ENCODE measurements around the gene ECE1. TPM values are rescaled to one million over a fixed set of nuclear protein-coding genes. Genes with fewer than 3 reads are reported as not detected.
A peak's percentile ranks its signal among the peaks of the same experiment; 100 is the strongest.
"Not testable (repeated sequence)": the region's sequence is repeated elsewhere in the genome, so short reads cannot be mapped to it uniquely, and the experiment has no call there.

The ECE1 gene
- total RNA-seq, 2 donors from 2014 or later = 66.2 to 138 TPM

DNA sequence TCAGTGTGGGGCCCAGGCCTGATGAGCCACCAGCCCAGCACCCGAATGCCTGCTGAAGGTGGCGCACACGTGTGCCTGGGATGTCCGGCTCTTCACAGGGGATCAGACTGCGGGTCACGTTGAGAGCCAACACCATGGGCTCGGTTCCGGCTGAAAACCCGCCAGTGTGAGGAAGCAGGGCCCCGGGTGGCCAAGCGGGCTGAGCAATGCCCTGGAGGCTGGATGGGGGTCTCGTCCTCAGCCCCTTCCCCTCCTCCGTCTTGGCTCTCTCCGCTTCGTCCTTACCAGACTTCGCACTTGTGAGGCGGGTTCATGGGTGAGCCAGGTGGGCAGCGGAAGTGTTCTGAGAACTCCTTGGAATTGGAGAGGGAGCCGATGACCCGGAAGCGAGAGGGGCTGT is 70.6 kb downstream of the ECE1 start:
- DNase-seq = no peak
- intact Hi-C loops (cut with DNase I) = loop anchor here in 1 of 2 donors (10.0 kb wide), 2 partner anchors 275 to 445 kb away; partner anchors contain the start of gene RAP1GAP
- no peak for ATAC-seq

DNA sequence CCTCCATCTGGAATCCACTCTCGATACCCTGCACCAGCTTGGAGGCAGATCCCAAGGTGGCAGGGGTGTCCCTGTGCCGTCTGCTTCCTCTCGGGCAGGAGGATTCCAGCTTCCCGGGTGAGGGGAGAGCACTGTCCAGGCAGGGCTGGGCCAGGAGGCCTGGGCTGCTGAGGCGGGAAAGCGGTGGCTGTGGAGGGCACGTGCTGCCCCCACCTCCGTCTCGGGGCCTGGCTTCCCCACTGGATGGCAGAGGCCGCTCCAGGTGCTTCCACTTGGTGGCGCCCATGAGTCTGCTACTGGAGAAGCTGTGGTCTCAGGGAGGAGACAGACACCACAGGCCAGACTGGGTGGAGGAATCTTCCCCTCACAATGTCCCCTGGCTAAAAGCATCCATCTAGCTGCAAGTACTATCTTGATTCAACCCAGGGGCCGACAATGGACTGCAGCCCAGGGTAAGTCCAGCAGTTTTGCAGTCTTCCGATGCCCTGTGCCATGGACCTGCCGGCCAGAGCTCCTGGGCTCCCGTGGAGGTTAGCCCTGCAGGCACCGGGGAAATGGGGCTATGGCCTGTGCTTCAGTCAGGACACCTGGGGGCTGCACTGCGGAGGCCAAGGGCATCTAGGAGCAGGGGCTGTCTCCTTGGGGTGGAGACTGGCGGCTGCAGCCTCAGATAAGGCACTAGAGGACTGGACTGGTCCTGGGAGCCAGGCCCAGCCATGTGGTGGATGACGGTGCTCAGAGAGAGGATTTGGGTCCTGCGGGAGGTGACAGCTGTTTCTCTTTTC is 72.3 kb downstream of the ECE1 start:
- intact Hi-C loops (cut with DNase I) = no loop called here
- DNase-seq = peak; percentile 43
- ATAC-seq = peak in 1 of 2 donors; percentile 12

DNA sequence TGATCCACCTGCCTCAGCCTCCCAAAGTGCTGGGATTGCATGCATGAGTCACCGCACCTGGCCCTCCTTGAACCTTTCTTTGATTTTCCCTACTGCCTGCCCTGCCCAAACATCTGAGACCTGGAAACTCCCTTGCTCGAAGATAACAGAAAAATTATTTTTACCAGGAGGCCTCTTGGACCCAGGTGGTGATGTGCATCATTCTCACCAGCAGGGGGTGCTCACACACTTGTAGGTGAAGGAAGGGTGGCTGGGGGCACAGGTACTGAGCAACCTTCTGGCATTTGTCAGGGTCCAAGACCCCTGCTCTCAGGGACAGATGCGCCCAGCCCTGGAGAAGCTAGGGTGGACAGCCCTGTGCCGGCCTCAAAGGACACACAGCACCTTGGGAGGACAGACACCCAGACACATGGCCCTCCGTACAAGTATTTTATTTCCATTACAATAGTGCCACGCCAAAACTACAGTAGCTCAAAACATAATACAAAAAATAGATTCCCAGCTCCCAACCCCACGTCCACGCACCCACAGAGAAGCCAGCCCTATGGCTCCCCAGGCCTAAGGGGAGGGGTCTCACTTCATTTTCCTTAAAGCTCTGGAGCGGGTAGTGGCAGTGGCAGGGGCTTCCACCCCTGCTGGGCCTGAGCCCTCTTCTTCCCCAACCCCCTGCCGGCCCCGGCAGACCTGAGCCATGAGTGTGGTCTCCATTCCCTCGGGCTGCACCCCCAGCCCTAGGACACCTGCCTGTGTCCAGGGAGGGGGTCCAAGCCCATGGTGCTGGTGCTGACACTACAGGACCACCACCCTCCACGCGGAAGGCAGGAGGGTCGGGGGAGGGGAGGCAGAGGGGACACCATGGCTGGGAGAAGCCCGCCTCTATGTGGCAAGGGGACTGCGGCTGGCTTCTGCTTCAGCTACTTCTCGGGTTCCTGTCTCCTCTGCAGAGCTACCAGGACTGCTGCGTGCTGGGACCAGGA is 73.1 kb downstream of the ECE1 start:
- DNase-seq (peak; percentile 59), ATAC-seq (peak; percentile 12 to 45)
- intact Hi-C loops (cut with DNase I) = no loop called here

DNA sequence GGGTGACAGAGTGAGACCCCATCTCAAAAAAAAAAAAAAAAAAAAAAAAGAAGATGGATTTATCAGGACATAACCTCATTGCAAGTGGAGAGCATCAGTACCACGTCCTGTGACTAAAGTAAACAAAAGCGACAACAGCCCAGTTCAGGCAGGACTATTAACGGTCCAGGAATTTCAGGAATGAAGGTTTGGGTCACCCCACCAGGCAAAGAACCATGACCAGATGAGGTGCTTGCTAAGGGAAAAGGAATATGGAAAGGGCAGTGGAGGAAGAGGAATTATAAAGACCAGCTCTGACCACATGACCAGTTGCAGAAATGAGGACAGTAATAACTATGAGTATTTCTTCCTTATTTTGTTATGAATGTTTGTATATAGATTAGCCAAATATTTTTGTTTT is 78.1 kb downstream of the ECE1 start:
- ATAC-seq (no peak), DNase-seq (no peak)
- intact Hi-C loops (cut with DNase I) = no loop called here

DNA sequence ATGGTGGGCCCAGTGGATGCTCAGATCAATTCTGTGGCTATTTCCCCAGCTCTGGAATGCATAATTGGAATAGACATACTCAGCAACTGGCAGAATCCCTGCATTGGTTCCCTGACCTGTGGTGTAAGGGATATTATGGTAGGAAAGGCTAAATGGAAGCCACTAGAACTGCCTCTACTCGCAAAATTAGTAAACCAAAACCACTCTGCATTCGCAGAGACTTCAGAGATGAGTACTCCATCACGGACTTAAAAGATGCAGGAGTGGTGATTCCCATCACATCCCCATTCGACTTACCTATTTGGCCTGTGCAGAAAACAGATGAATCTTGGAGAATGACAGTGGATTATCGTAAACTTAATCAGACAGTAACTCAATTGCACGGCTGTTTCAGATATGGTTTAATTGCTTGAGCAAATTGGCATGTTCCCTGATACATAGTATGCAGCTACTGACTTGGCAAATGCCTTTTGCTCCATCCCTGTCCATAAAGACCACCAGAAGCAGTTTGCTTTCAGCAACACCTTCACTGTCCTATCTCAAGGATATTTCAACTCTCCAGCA is 82.0 kb downstream of the ECE1 start:
- DNase-seq; intact Hi-C loops (cut with DNase I); ATAC-seq: not testable (repeated sequence)

DNA sequence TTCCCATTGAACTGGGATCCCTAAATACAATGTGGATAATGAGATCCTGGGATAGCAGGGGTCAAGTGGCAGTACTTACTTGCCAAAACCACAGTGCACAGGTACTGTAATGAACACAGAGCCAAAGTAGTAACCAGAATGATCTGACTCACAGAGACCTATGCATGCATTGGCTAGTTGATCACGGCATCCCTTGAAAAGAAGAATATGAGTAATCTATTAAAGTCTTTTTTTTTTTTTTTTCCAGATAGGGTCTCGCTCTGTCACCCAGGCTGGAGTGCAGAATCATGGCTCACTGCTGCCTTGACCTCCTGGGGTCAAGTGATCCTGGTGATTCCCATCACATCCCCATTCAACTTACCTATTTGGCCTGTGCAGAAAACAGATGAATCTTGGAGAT is 84.1 kb downstream of the ECE1 start:
- intact Hi-C loops (cut with DNase I) = no loop called here
- no peak for ATAC-seq
- no peak for DNase-seq

DNA sequence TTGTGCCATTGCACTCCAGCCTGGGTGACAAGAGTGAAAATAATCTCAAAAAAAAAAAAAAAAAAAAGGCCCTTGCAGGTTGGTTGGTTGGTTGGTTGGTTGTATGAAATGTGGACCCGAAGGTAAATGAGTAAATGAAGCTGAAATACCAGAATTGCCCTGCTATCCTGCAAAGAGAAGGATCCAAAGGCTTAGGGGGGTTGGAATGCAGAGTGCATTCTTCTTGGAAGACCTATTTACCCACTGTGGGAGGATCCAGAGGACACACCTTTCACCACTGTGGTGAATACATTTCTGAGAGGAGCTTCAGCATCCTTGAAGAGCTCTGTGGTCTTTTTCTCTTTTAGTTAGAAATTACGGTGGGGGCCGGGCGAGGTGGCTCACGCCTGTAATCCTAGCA is 84.8 kb downstream of the ECE1 start:
- ATAC-seq (no peak), DNase-seq (no peak)
- intact Hi-C loops (cut with DNase I) = no loop called here

DNA sequence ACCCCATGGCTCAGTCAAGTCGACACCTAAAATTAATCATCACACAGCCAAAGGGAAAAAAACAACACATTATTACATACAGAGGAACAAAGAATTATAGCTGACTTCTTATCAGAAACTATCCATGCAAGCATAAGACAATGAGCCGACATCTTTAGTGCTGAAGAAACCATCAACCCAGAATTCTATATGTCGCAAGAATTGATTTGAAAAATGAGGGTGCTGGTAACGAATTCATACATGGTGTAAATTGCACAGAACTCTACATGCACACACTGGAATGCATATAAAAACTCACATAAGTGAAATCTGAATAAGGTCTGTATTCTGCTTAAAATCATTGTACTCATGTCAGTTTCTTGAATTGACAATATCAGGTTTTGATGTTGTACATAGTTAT is 88.6 kb downstream of the ECE1 start:
- intact Hi-C loops (cut with DNase I) = no loop called here
- ATAC-seq (no peak), DNase-seq (no peak)

DNA sequence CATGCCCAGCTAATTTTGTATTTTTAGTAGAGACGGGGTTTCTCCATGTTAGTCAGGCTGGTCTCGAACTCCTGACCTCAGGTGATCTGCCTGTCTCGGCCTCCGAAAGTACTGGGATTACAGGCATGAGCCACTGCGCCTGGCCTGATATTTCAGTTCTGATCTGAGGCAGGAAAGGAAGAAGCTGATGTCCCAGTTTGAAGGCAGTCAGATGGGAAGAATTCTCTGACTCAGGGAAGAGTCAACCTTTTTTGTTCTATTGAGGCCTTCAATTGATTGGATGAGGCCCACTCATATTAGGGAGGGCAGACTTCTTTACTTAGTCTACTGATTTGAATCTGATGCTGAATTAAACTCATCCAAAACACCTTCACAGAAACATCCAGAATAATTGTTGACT is 89.0 kb downstream of the ECE1 start:
- DNase-seq; ATAC-seq; intact Hi-C loops (cut with DNase I): not testable (repeated sequence)

DNA sequence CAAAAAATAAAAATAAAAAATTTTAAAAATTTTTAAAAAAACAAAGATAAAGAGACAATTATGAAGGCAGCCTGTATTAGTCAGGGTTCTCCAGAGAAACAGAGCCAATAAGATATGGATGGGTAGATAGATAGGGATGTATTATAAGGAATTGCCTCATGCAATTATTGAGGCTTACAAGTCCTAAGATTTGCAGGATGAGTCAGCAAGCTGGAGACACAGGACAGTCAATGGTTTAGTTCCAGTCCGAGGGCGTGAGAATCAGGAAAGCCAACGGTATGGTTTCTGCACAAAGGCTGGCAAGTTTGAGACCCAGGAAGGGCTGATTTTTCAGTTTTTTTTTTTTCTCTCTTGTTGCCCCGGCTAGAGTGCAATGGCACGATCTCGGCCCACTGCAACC is 89.5 kb downstream of the ECE1 start:
- intact Hi-C loops (cut with DNase I) = no loop called here
- DNase-seq = no peak
- ATAC-seq = no peak

DNA sequence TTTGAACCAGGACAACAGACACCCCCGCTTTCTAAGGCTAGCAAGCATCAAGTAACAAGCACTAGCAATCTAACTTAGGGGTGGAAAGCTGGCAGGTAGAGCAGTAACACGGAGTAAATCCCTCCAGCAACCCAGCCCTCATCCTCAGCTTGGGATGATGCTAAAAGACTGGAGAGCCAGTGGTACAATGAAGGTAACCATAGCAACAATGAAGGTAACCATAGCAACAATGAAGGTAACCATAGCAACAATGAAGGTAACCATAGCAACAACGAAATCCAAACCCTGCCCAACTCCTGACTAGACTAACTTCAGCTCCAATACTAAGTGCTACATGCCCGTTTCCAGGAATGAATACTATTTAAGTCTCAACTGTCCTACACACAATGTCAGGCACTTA is 91.3 kb downstream of the ECE1 start:
- ATAC-seq (no peak), DNase-seq (no peak)
- intact Hi-C loops (cut with DNase I) = loop anchor here (5.0 to 10.0 kb wide), 2 partner anchors 324 to 502 kb away; no protein-coding TSS in a partner anchor

DNA sequence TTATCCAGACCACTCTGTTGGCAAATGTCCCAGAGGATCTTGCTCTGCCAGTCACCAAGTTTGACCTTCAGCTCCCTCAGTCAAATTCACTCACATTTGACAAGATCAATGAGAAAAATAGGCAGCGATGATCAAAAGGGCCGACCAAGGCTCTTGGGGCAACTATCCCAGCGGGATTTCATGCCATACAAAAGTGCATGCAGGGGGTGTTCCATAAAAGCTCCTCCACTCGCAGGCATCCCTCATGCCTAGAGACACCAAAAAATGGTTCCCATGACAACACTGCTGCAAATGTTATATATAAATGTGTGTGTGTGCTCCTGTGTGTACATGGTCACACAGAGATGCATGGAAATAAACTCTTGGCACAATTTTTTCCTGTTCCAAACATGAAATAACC is 97.4 kb downstream of the ECE1 start:
- intact Hi-C loops (cut with DNase I) = loop anchor here (5.0 to 10.0 kb wide), 2 partner anchors 211 to 318 kb away; no protein-coding TSS in a partner anchor
- no peak for ATAC-seq

DNA sequence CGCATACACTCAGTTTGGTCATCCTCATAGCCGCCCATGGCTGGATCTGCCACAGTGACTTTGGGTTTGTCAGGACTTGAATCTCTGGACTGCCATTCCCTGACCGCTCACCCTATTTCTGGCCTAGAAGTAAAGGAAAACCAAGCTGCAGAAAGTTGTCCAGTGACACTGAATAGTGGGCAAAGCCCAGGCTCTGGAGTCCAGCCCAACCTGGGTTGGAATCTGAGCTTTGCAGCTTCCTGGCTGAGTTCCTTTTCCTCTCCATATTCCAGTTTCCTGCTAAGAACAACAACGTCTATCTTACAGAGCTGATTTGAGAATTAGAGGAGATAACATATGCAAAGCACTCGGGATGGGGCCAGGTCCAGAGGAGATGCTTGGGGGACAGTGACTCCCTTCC is 98.0 kb downstream of the ECE1 start:
- intact Hi-C loops (cut with DNase I) = loop anchor here (5.0 to 10.0 kb wide), 2 partner anchors 210 to 317 kb away; no protein-coding TSS in a partner anchor
- DNase-seq (peak; percentile 43), ATAC-seq (no peak)

More for the DNA sequence above, 97.4 kb downstream of the ECE1 start:
- no peak for DNase-seq

DNA sequence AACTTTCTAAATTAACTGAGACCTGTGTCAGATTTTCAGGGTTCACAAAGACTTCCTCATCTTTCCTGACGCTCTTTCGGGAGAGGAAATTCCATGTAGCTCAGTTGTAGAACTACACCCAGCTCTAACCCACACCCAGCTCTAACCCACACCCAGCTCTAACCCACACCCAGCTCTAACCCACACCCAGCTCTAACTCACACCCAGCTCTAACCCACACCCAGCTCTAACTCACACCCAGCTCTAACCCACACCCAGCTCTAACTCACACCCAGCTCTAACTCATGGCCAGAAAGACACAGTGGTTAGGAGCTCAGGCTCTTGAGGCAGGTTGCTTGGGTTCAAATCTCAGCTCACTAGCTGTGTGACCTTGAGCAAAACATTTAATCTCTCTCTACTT is 99.5 kb downstream of the ECE1 start:
- DNase-seq, ATAC-seq: not testable (repeated sequence)
- intact Hi-C loops (cut with DNase I) = loop anchor here (5.0 to 10.0 kb wide), 2 partner anchors 208 to 316 kb away; no protein-coding TSS in a partner anchor

DNA sequence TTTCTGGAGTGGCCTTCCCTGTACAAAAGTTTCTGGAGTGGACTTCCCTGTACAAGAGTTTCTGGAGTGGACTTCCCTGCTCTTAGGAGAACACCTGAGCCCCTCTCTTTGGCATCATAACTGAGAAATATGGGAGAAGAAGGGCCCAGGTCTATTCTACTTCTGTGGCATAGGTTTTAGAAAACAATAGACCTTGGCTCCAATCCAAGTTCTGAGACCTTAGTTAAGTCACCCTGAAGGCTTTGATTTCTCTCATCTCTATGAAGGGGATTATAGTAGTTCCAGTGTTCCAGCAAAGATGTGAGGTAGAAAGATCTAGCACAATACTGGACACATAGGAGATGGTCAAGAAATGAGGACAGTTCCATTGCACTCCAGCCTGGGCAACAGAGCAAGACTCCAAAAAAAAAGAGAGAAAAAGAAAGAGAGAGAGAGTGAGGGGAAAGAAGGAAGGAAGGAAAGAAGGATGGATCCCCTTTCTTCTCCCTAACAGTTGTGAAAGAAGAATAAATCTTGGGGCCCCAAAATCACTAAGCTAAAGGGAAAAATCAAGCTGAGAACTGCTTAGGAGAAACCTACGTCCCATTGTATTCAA is 100.3 kb downstream of the ECE1 start:
- ATAC-seq (no peak), DNase-seq (no peak)
- intact Hi-C loops (cut with DNase I) = loop anchor here (5.0 to 10.0 kb wide), 2 partner anchors 208 to 315 kb away; no protein-coding TSS in a partner anchor

DNA sequence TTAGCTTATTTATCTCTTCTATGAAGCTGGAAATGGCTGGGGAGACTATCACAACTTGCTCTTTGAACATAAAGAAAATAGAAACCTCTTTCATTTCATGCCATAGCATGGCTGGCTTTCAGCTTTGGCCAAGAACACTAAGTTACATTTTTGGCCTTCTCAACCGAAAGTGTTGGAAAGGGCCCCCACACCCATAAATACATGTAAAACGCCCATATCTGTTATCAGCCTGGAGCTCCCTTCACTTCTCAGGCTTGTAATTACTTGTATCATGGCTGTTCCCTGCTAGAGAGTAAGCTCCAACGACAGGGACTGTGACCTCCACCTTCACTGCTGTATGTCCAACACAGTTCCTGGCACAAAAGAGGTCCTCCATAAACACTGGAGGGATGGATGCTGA is 100.8 kb downstream of the ECE1 start:
- ATAC-seq = no peak
- intact Hi-C loops (cut with DNase I) = no loop called here
- DNase-seq = no peak

DNA sequence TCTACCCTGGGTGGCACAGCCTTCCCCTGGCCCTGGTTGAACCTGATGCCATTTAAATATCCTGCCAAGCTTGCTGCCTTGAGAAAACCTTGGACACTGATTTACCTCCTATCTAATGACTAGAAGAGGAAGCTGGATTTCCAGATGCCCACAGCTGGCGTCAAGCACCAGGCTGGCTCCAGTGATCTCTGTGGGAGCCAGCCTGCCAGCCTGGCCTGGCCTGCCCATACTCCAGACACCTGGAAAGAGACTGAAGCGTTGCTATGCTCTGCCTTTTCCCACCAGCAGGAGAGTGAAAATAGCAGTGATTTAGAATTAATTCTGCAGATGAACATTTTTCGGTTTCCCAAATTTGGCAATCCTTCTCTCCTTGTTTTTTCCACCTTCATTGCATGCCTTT is 102.0 kb downstream of the ECE1 start:
- ATAC-seq = no peak
- intact Hi-C loops (cut with DNase I) = no loop called here
- no peak for DNase-seq

DNA sequence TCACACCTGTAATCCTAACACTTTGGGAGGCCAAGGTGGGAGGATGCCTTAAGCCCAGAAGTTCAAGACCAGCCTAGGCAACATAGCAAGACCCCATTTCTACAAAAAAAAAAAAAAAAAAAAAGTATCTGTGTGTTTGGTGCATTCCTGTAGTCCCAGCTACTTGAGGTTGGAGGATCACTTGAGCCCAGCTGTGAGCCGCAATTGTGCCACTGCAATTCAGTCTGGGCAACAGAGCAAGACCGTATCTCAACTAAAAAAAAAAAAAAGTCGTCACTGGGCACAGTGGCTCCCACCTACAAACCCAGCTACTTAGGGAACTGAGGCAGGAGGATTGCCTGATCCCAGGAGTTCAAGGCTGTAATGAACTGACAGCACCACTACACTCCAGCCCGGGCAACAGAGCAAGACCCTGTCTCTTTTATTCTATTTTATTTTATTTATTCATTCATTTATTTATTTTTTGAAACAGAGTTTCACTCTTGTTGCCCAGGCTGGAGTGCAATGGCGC is 105.0 kb downstream of the ECE1 start:
- DNase-seq = no peak
- intact Hi-C loops (cut with DNase I) = no loop called here
- no peak for ATAC-seq

DNA sequence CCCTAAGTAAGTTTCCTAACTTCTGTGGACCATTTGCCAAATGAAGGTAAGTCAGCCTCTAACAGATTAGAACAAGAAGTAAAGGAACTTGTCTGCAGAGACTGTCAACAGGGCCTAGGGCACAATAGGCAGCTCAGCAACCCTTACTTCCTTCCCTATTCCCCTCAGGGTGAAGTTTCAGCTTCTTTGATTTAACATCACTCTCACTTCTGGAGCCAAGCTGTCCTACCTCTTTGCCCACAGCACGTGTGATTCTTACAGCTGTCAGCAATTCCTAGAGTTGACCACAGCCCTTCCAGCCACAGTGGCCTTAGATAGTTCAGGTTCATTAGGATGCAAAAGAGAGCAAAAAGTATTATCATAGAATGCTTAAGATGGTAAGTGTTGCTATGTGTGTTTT is 106.0 kb downstream of the ECE1 start:
- intact Hi-C loops (cut with DNase I) = no loop called here
- DNase-seq (no peak), ATAC-seq (peak in 1 of 2 donors; percentile 72)

All from left cardiac atrium (tissue), 4 donors.